ENCODE results near the gene SKAP2. TPM values are rescaled to one million over a fixed set of nuclear protein-coding genes. Genes with fewer than 3 reads are reported as not detected.
A peak's percentile ranks its signal among the peaks of the same experiment; 100 is the strongest.
"Not testable (repeated sequence)": the region's sequence is repeated elsewhere in the genome, so short reads cannot be mapped to it uniquely, and the experiment has no call there.

Gene SKAP2
- total RNA-seq, 1 donor from 2014 or later, result 46.4 TPM

DNA sequence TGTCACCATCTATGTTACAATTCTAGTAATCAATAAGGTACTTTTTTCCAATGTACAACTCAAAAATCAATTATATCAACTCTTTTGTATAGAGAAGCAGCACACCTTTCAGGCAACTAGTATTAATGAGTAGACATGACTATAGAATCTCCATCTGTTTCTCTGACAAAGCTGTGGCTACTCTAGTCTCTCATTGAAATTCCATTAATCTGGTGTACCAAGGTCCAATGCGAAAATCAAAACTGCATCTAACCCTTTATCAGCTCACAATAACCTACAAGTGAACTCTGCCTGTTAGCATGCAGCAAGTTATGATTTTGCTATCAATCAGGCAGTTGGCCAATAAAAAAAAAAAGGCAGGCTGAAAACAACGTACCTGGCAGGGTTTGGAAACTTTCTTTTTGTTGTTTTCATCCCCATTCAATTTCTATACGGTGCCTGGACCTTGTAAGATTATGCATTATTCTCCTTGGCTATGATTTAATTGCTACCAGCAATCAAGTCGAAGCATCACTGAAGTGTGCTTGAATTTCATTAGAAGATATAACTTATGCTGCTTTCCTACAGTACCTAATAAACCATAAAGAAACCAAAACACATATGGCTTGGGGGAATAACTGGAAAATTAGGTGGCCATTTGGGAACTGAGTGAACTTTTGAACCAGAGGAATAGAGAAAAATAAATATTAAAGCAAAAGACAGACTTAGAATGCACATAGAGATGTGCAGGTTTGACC, 23.2 kb downstream of the SKAP2 start:
- H3K9me3 Mint-ChIP-seq (ENCODE audit: low read depth), result peaks cover 5% of the 10 kb centered on the region
- no peak overlapping the region for H3K4me3 Mint-ChIP-seq (ENCODE audit: low read depth)
- no peak for DNase-seq (ENCODE audit: low spot score, unreplicated experiment)
- TF ChIP-seq, protein P1, sequence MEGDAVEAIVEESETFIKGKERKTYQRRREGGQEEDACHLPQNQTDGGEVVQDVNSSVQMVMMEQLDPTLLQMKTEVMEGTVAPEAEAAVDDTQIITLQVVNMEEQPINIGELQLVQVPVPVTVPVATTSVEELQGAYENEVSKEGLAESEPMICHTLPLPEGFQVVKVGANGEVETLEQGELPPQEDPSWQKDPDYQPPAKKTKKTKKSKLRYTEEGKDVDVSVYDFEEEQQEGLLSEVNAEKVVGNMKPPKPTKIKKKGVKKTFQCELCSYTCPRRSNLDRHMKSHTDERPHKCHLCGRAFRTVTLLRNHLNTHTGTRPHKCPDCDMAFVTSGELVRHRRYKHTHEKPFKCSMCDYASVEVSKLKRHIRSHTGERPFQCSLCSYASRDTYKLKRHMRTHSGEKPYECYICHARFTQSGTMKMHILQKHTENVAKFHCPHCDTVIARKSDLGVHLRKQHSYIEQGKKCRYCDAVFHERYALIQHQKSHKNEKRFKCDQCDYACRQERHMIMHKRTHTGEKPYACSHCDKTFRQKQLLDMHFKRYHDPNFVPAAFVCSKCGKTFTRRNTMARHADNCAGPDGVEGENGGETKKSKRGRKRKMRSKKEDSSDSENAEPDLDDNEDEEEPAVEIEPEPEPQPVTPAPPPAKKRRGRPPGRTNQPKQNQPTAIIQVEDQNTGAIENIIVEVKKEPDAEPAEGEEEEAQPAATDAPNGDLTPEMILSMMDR (IDR thresholded peaks at IDR 0.05; ENCODE audit: unreplicated experiment), result no peak
- H3K27me3 Mint-ChIP-seq, result no peaks in the 10 kb centered on the region
- H3K4me1 Mint-ChIP-seq (ENCODE audit: low read depth), result peaks cover 14% of the 10 kb centered on the region
- H3K36me3 Mint-ChIP-seq (ENCODE audit: insufficient read depth), result peaks cover 19% of the 10 kb centered on the region
- H3K27ac Mint-ChIP-seq, result peak overlapping the region; percentile 85

DNA sequence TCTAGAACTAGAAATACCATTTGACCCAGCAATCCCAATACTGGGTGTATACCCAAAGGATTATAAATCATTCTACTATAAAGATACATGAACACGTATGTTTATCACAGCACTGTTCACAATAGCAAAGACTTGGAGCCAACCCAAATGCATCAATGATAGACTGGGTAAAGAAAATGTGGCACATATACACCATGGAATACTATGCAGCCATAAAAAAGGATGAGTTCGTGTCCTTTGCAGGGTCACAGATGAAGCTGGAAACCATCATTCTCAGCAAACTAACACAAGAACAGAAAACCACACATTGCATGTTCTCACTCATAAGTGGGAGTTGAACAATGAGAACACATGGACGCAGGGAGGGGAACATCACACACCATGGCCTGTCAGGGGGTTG, 27.6 kb downstream of the SKAP2 start:
- H3K27me3 Mint-ChIP-seq; DNase-seq (ENCODE audit: low spot score, unreplicated experiment); H3K4me3 Mint-ChIP-seq (ENCODE audit: low read depth); H3K27ac Mint-ChIP-seq: not testable (repeated sequence)
- H3K9me3 Mint-ChIP-seq (ENCODE audit: low read depth), result peaks cover 23% of the 10 kb centered on the region
- peaks cover 14% of the 10 kb centered on the region for H3K4me1 Mint-ChIP-seq (ENCODE audit: low read depth)
- H3K36me3 Mint-ChIP-seq (ENCODE audit: insufficient read depth), result peaks cover 50% of the 10 kb centered on the region

DNA sequence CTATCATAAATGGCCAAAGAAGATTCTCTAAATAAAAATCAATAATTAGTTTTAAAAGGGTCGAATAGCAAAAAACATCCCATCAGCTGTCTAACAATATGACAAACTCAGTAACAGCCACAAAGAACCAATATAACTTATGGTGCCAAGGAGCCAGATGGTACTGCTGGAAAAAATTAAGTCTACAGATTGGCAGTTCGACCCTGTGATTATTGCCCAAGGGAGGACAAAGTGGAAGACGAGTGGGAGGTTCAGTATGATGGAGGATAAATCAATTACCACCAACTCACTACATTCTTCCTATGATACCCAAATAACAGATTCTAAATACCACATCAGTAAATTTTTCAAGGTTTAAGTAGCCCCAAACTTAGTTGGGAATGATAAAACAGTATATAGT, 49.0 kb downstream of the SKAP2 start:
- Mint-ChIP-seq H3K36me3 (ENCODE audit: insufficient read depth) (peaks cover 16% of the 10 kb centered on the region), H3K27me3 (no peaks in the 10 kb centered on the region), H3K4me3 (ENCODE audit: low read depth) (no peak overlapping the region), H3K4me1 (ENCODE audit: low read depth) (peaks cover 25% of the 10 kb centered on the region), H3K27ac (no peak overlapping the region), H3K9me3 (ENCODE audit: low read depth) (peaks cover 13% of the 10 kb centered on the region)
- TF ChIP-seq, protein P1 (IDR thresholded peaks at IDR 0.05; ENCODE audit: unreplicated experiment), result no peak
- no peak for DNase-seq (ENCODE audit: low spot score, unreplicated experiment)

DNA sequence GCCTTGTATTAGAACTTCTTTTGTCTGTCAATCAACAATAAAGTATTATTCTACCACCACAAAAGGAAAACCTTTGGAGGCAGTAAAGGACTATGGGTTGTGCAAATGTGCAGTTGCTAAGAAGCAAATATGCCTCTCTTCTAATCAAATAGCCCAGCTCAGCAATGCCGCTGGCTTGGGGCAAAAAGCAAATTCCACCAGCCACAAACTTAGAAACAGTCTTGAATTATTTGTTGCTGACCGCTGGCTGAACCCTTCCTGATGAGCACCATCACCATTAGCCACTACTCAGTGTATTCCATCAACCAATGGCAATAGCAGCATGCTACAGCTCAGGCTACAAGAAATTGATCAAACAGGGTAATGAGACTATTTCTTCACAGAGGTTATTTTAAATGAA, 51.0 kb downstream of the SKAP2 start:
- no peak for DNase-seq (ENCODE audit: low spot score, unreplicated experiment)
- peaks cover 9% of the 10 kb centered on the region for H3K9me3 Mint-ChIP-seq (ENCODE audit: low read depth)
- H3K36me3 Mint-ChIP-seq (ENCODE audit: insufficient read depth), result peaks cover 18% of the 10 kb centered on the region
- H3K4me1 Mint-ChIP-seq (ENCODE audit: low read depth), result peaks cover 25% of the 10 kb centered on the region
- H3K4me3 Mint-ChIP-seq (ENCODE audit: low read depth), result peak overlapping the region; percentile 21
- H3K27ac Mint-ChIP-seq, result no peak overlapping the region
- no peaks in the 10 kb centered on the region for H3K27me3 Mint-ChIP-seq
- TF ChIP-seq, protein P1 (IDR thresholded peaks at IDR 0.05; ENCODE audit: unreplicated experiment), result no peak

DNA sequence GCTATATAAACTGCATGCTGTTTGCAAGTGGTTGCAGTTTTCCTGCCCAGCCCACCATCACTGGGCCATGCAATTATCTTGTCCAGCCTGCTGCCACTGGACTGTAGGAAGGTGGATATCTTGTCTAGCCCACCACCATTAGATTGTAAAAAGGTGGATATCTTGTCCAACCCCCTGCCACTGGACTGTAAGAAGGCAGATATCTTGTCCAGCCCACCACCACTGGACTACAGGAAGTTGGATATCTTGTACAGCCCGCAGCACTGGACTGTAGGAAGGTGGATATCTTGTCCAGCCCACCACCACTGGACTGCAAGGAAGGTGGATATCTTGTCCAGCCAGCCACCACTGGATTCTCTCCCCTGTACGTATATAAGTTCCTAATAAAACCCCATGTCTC, 69.8 kb downstream of the SKAP2 start:
- no peak for DNase-seq (ENCODE audit: low spot score, unreplicated experiment)
- Mint-ChIP-seq H3K36me3 (ENCODE audit: insufficient read depth) (peaks cover 12% of the 10 kb centered on the region), H3K9me3 (ENCODE audit: low read depth) (peaks cover 18% of the 10 kb centered on the region), H3K27ac (no peak overlapping the region), H3K27me3 (no peaks in the 10 kb centered on the region), H3K4me1 (ENCODE audit: low read depth) (peaks cover 15% of the 10 kb centered on the region), H3K4me3 (ENCODE audit: low read depth) (no peak overlapping the region)
- TF ChIP-seq, protein P1 (IDR thresholded peaks at IDR 0.05; ENCODE audit: unreplicated experiment), result no peak

DNA sequence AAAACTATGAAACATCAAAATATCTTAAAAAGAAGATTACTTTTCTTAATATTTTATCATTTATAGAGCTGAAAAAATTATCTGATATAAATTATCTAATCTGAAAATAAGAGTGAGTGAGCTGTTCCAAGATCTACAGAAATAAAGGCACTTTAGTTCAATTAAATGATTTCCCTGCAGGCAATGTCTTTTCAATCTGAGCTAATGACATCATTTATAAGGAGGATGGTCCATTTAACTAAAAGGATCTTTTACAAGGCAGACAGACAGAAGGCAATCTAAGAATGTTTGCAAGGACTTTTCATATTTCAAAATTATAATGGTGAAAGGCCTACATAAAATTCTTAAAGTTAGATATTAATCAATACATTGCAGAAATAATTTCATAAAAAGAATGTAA, 71.8 kb downstream of the SKAP2 start:
- DNase-seq (ENCODE audit: low spot score, unreplicated experiment), result no peak
- Mint-ChIP-seq H3K27ac (no peak overlapping the region), H3K27me3 (no peaks in the 10 kb centered on the region), H3K9me3 (ENCODE audit: low read depth) (no peaks in the 10 kb centered on the region), H3K4me3 (ENCODE audit: low read depth) (no peak overlapping the region), H3K4me1 (ENCODE audit: low read depth) (peaks cover 9% of the 10 kb centered on the region), H3K36me3 (ENCODE audit: insufficient read depth) (no peaks in the 10 kb centered on the region)
- TF ChIP-seq, protein P1 (IDR thresholded peaks at IDR 0.05; ENCODE audit: unreplicated experiment), result no peak
